AG08395 (cell line): ENCODE data around the gene USP17L10.
"Not testable (repeated sequence)": the region's sequence is repeated elsewhere in the genome, so short reads cannot be mapped to it uniquely, and the experiment has no call there.

Experiments used
- DNase-seq: peaks from one replicate; pipeline ENCODE4 v3.0.0; 2012; ENCODE audit warnings: mixed read lengths, low spot score

USP17L10 gene

GRCh38 chr4:9210357-9210756 is at the start of gene USP17L10:
USP17L10 (plus strand) TSS chr4:9210657; CDS start chr4:9210657, 0 bp downstream.
- not testable (repeated sequence) for DNase-seq

- DNase-seq = not testable (repeated sequence)
Measured at GRCh38 chr4:9165990-9166389, 44.5 kb upstream of the USP17L10 start.

- DNase-seq = not testable (repeated sequence)
Measured at GRCh38 chr4:9169791-9170459, 40.5 kb upstream of the USP17L10 start, which contains the start of gene FAM90A26. FAM90A26 (plus strand) TSS chr4:9170409; CDS start chr4:9173173, 2,764 bp downstream.

- not testable (repeated sequence) for DNase-seq
Measured at GRCh38 chr4:9214701-9215100, 4.2 kb downstream of the USP17L10 start.

- not testable (repeated sequence) for DNase-seq
Measured at GRCh38 chr4:9215105-9215504, 4.6 kb downstream of the USP17L10 start, which contains the start of gene USP17L11. USP17L11 (plus strand) TSS chr4:9215405; CDS start chr4:9215405, 0 bp downstream.

- DNase-seq = not testable (repeated sequence)
Measured at GRCh38 chr4:9219852-9220251, 9.4 kb downstream of the USP17L10 start, which contains the start of gene USP17L12. USP17L12 (plus strand) TSS chr4:9220152; CDS start chr4:9220152, 0 bp downstream.

- not testable (repeated sequence) for DNase-seq
Measured at GRCh38 chr4:9224596-9224995, 14.1 kb downstream of the USP17L10 start, which contains the start of gene USP17L13. USP17L13 (plus strand) TSS chr4:9224896; CDS start chr4:9224896, 0 bp downstream.

- not testable (repeated sequence) for DNase-seq
Measured at GRCh38 chr4:9230249-9230648, 19.8 kb downstream of the USP17L10 start.

- not testable (repeated sequence) for DNase-seq
Measured at GRCh38 chr4:9234085-9234484, 23.6 kb downstream of the USP17L10 start, which contains the start of gene USP17L15. USP17L15 (plus strand) TSS chr4:9234385; CDS start chr4:9234385, 0 bp downstream.

- not testable (repeated sequence) for DNase-seq
Measured at GRCh38 chr4:9238461-9238860, 28.0 kb downstream of the USP17L10 start.

- not testable (repeated sequence) for DNase-seq
Measured at GRCh38 chr4:9243579-9243978, 33.1 kb downstream of the USP17L10 start, which contains the start of gene USP17L17. USP17L17 (plus strand) TSS chr4:9243879; CDS start chr4:9243879, 0 bp downstream.

GRCh38 chr4:9247953-9248680 is 37.7 kb downstream of the USP17L10 start, which contains the start of gene USP17L18:
USP17L18 (plus strand) TSS chr4:9248630; CDS start chr4:9248630, 0 bp downstream.
- not testable (repeated sequence) for DNase-seq

- DNase-seq = not testable (repeated sequence)
Measured at GRCh38 chr4:9253078-9253477, 42.6 kb downstream of the USP17L10 start, which contains the start of gene USP17L19. USP17L19 (plus strand) TSS chr4:9253378; CDS start chr4:9253378, 0 bp downstream.

- DNase-seq = not testable (repeated sequence)
Measured at GRCh38 chr4:9257824-9258223, 47.4 kb downstream of the USP17L10 start, which contains the start of gene USP17L20. USP17L20 (plus strand) TSS chr4:9258124; CDS start chr4:9258124, 0 bp downstream.
